Heart left ventricle (tissue), 13 donors: Measurements from ENCODE around the gene ALK.

ENCODE experiments used
- POLR2A ChIP-seq, 2 donors: fragments of 450-650 bp; IDR thresholded peaks; one replicate each; pipeline ENCODE4 v1.6.1; 2017; ENCODE audit warnings: antibody characterized with exemption in 2 of 2, mild to moderate bottlenecking in 2 of 2, moderate library complexity in 2 of 2
- TF ChIP-seq, protein P1 (sequence below), 12 donors: fragments of 200-600 bp; sonication (generic) in 4 of 12; IDR thresholded peaks; one replicate each; pipeline versions ENCODE4 v1.5.0 to v1.8.0; 2018 to 2022; ENCODE audit warnings: antibody characterized with exemption in 12 of 12, mild to moderate bottlenecking in 5 of 12
- donor health status: ischemic (EF 13 %, LVEDD 7.1; RV severe dilation, severe dysfunction).
- donor health status: DM: no; HTN: yes; CAD: no.
- donor health status: DM: no; HTN: no; CAD: no.
- donor health status: ischemic (EF 25% LVEDD 6.9; RV normal size, moderate dysfunction).
- donor health status: ischemic (EF 25% LVEDD 5.7; RV mildly dilated, moderate dysfunction).
- donor health status: ischemic (EF 35%, LVEDD 5.7; RV mildly dilated, moderate dysfunction).
- donor health status: nonischemic (EF 11% LVEDD 7.7; RV severe dilation, severe dysfunction).
- donor health status: DM: yes; HTN: yes; CAD: no.
- donor health status: PGD.
- donor health status: ischemic (EF 29% LVEDD 5.4; RV normal size, mild dysfunction).
- donor health status: nonischemic (EF 23%, LVEDD 6.1; RV moderate dilation, normal function).

DNA sequence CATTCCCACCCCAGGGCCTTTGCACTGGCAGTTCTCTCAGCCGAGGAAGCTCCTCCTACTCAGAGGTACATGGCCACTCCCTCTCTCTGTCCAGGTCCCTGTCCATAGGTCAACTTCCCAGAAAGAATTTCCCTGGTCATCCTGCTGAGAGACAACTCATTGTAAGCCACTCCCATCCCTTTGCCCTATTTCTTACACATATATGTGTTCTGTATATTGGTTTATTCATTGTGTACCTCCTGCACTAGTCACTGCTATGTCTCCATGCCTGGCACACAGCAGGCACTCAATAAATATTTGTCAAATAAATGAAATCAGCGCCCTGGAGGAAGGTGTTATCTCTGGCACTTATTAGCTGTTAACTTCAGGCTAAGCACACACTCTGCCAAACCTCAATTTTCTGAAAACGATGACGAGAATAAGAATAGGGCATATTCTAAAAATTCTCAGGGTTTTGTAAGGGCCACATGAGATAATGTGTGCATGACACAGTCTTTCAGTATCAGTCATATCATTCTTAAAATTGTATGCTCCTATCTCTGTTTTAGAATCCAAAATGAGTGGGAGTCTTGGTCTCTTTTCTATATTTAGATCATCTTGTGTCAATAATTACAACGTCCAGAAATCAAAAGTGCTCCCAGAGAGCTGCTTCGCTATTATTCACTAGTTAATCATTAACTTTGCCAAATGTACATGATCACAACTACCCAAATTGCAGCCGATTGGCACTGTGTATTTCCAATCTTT lies 198.0 kb downstream of the ALK start:
- TF ChIP-seq, protein P1, sequence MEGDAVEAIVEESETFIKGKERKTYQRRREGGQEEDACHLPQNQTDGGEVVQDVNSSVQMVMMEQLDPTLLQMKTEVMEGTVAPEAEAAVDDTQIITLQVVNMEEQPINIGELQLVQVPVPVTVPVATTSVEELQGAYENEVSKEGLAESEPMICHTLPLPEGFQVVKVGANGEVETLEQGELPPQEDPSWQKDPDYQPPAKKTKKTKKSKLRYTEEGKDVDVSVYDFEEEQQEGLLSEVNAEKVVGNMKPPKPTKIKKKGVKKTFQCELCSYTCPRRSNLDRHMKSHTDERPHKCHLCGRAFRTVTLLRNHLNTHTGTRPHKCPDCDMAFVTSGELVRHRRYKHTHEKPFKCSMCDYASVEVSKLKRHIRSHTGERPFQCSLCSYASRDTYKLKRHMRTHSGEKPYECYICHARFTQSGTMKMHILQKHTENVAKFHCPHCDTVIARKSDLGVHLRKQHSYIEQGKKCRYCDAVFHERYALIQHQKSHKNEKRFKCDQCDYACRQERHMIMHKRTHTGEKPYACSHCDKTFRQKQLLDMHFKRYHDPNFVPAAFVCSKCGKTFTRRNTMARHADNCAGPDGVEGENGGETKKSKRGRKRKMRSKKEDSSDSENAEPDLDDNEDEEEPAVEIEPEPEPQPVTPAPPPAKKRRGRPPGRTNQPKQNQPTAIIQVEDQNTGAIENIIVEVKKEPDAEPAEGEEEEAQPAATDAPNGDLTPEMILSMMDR (IDR thresholded peaks at IDR 0.05) = no peak
- TF ChIP-seq POLR2A (IDR thresholded peaks at IDR 0.05) = no peak
